Measurements from ENCODE around the gene RXRG. TPM values are rescaled to one million over a fixed set of nuclear protein-coding genes. Genes with fewer than 3 reads are reported as not detected.

RXRG gene
- total and polyA plus RNA-seq, 2 of the 8 experiments (the other 6 are each of a cell fraction or from before 2014, with no cell fraction given), result not detected

GRCh38 chr1:165484532-165484931, 39.6 kb upstream of the RXRG start:
- H3K27ac ChIP-seq (ENCODE audit: low read depth, low read length), result no peak overlapping the region
- H3K9me3 ChIP-seq (ENCODE audit: insufficient read depth in 2 of 2, low read depth in 1 of 2, low read length in 1 of 2), result no peaks in the 10 kb centered on the region
- H2BK120ac ChIP-seq (replicated peaks; ENCODE audit: low read depth, low read length), result no peak overlapping the region
- H3K18ac ChIP-seq (ENCODE audit: extremely low read depth, low read length), result no peak overlapping the region
- TF ChIP-seq SIX5 (IDR thresholded peaks at IDR 0.05; ENCODE audit: low read depth, low read length), result no peak
- no peak for TF ChIP-seq TAF7 (optimal IDR thresholded peaks at IDR 0.05; ENCODE audit: borderline replicate concordance, low read depth, low read length)
- H3K14ac ChIP-seq (ENCODE audit: insufficient read length), result no peak overlapping the region
- no peak overlapping the region for H4K5ac ChIP-seq (ENCODE audit: insufficient read length, low read depth, low read length)
- no peak for DNase-seq (ENCODE audit: low read depth in 1 of 2, low spot score in 2 of 2)
- H2BK12ac ChIP-seq (ENCODE audit: low read depth, low read length), result no peak overlapping the region
- no peak overlapping the region for H2BK5ac ChIP-seq (ENCODE audit: low read depth, low read length)
- no peak overlapping the region for H2AFZ ChIP-seq (ENCODE audit: low read length)
- POLR2A ChIA-PET (ENCODE audit: partially characterized antibody), result no interaction called here
- H3K56ac ChIP-seq (replicated peaks; ENCODE audit: insufficient read length, low read depth, low read length), result no peak overlapping the region
- no peak for FAIRE-seq
- H4K8ac ChIP-seq (ENCODE audit: extremely low read depth, insufficient read depth, low read length), result no peak overlapping the region
- H2AK5ac ChIP-seq (ENCODE audit: low read depth, low read length), result no peak overlapping the region
- H2BK15ac ChIP-seq (ENCODE audit: low read length), result no peak overlapping the region
- no peak overlapping the region for H3K4me2 ChIP-seq (ENCODE audit: insufficient read depth in 1 of 2, low read depth in 2 of 2, low read length in 2 of 2)
- no peaks in the 10 kb centered on the region for H3K27me3 ChIP-seq (replicated peaks in 1 of 4; ENCODE audit: control insufficient read depth in 3 of 4, extremely low read depth in 1 of 4, insufficient read depth in 3 of 4, low read length in 3 of 4)
- H4K20me1 ChIP-seq (replicated peaks in 1 of 2; ENCODE audit: control insufficient read depth in 1 of 2, insufficient read depth in 2 of 2, low read length in 2 of 2), result no peaks in the 10 kb centered on the region
- no peaks in the 10 kb centered on the region for H3K79me2 ChIP-seq (ENCODE audit: control insufficient read depth in 1 of 2, insufficient read depth in 2 of 2, low read length in 2 of 2)
- 88% methylated on average over 1 of the region's 1 CpG; no CpG with 5 or more reads in 1 of the 2 experiments for WGBS, 2 experiments (ENCODE audit: extremely low coverage in 1 of 2, insufficient coverage in 1 of 2, insufficient read length in 1 of 2, insufficient replicate concordance in 2 of 2, low coverage in 1 of 2, low lambda C conversion rate in 2 of 2, missing lambda C conversion rate in 1 of 2)
- H2BK20ac ChIP-seq (ENCODE audit: low read length), result no peak overlapping the region
- no peaks in the 10 kb centered on the region for H3K4me1 ChIP-seq (replicated peaks in 1 of 4; ENCODE audit: control insufficient read depth in 3 of 4, insufficient read depth in 4 of 4, low read length in 3 of 4)
- H3K36me3 ChIP-seq (ENCODE audit: control insufficient read depth in 2 of 4, insufficient read depth in 4 of 4, low read length in 3 of 4), result no peaks in the 10 kb centered on the region
- CTCF ChIA-PET (ENCODE audit: partially characterized antibody), result interaction anchor here (0.9 to 2.0 kb wide), 5 partner anchors 11 to 108 kb away, joined by 3 to 5 read pairs (median 4); no protein-coding TSS in a partner anchor
- H3K4me3 ChIP-seq (ENCODE audit: extremely low read depth in 1 of 4, insufficient read depth in 2 of 4, low read depth in 3 of 4, low read length in 4 of 4), result no peak overlapping the region
- no peak overlapping the region for H3K9ac ChIP-seq (replicated peaks in 1 of 4; ENCODE audit: extremely low read depth in 1 of 4, low read depth in 3 of 4, low read length in 3 of 4)
- no peaks in the 10 kb centered on the region for H3K23me2 ChIP-seq (ENCODE audit: low read depth, low read length)
- no peak overlapping the region for H3K23ac ChIP-seq (ENCODE audit: insufficient read length)
- no peak overlapping the region for H3K4ac ChIP-seq (replicated peaks; ENCODE audit: insufficient read length, low read depth, low read length)
- H4K91ac ChIP-seq (replicated peaks; ENCODE audit: insufficient read length, low read length), result no peak overlapping the region
- no peaks in the 10 kb centered on the region for H3K79me1 ChIP-seq (ENCODE audit: low read depth, low read length)
